ENCODE data around the gene SKAP2.

- no peak for TF ChIP-seq POLR2A (IDR thresholded peaks at IDR 0.05; ENCODE audit: low read depth, low read length)
- TF ChIP-seq POLR2AphosphoS5 (IDR thresholded peaks at IDR 0.05; ENCODE audit: low read depth, low read length): no peak
- no peak for TF ChIP-seq PAX5 (IDR thresholded peaks at IDR 0.05; ENCODE audit: insufficient read depth, low read length, severe bottlenecking)
- no peak for TF ChIP-seq POU2F2 (IDR thresholded peaks at IDR 0.05; ENCODE audit: low read depth, low read length)
- TF ChIP-seq TAF1 (IDR thresholded peaks at IDR 0.05; ENCODE audit: low read depth, low read length): no peak
- TF ChIP-seq SPI1 (IDR thresholded peaks at IDR 0.05; ENCODE audit: low read depth, low read length): no peak
These were observed 174.1 kb downstream of the SKAP2 start for GRCh38 chr7:26690135-26690805.

Measured in GM12891 (cell line).